H1 (cell line): Measurements from ENCODE around the gene CLEC2D.

Experiments
- CTCF ChIP-seq, 3 experiments: IDR thresholded peaks; 1 replicate in 2 of 3; 2 replicates in 1 of 3; pipeline versions ENCODE4 v1.5.1 to v1.6.1; 2011; ENCODE audit warnings: low read length in 3 of 3, mild to moderate bottlenecking in 3 of 3, inconsistent platforms in 2 of 3, low read depth in 1 of 3, moderate library complexity in 1 of 3; ENCODE audit not compliant: insufficient read depth in 1 of 3; ENCODE audit errors: control extremely low read depth in 1 of 3
- MAX ChIP-seq: IDR thresholded peaks from 2 replicates; pipeline ENCODE4 v1.6.1; 2012; ENCODE audit warnings: inconsistent platforms
- RAD21 ChIP-seq, 2 experiments: IDR thresholded peaks in 1 of 2; conservative IDR thresholded peaks in 1 of 2; 2 replicates each; pipeline ENCODE4 v1.6.1; 2011; ENCODE audit warnings: low read depth in 2 of 2, low read length in 2 of 2, improper control_type of control experiment in 1 of 2, inconsistent platforms in 1 of 2, mild to moderate bottlenecking in 1 of 2, moderate library complexity in 1 of 2
- SIN3A ChIP-seq, 2 experiments: IDR thresholded peaks in 1 of 2; conservative IDR thresholded peaks in 1 of 2; 2 replicates each; pipeline ENCODE4 v1.6.1; 2011 to 2012; ENCODE audit warnings: low read length in 2 of 2, improper control_type of control experiment in 1 of 2, low read depth in 1 of 2, mild to moderate bottlenecking in 1 of 2
- SP1 ChIP-seq: IDR thresholded peaks from 2 replicates; pipeline ENCODE4 v1.6.1; 2011; ENCODE audit warnings: low read depth, low read length

- no peak for TF ChIP-seq MAX
- no peak for TF ChIP-seq CTCF (IDR thresholded peaks at IDR 0.05; ENCODE audit: control extremely low read depth in 1 of 3, insufficient read depth in 1 of 3, low read depth in 1 of 3, low read length in 3 of 3)
- no peak for TF ChIP-seq SP1
- no peak for TF ChIP-seq SIN3A (conservative IDR thresholded peaks at IDR 0.05 in 1 of 2, IDR thresholded peaks at IDR 0.05 in 1 of 2; ENCODE audit: low read depth in 1 of 2, low read length in 2 of 2)
- TF ChIP-seq RAD21 (IDR thresholded peaks at IDR 0.05 in 1 of 2, conservative IDR thresholded peaks at IDR 0.05 in 1 of 2; ENCODE audit: low read depth in 2 of 2, low read length in 2 of 2) = no peak
Observed at GRCh38 chr12:9708853-9709252, 39.3 kb downstream of the CLEC2D start.
